ENCODE results near the gene SLC16A9.

DNA sequence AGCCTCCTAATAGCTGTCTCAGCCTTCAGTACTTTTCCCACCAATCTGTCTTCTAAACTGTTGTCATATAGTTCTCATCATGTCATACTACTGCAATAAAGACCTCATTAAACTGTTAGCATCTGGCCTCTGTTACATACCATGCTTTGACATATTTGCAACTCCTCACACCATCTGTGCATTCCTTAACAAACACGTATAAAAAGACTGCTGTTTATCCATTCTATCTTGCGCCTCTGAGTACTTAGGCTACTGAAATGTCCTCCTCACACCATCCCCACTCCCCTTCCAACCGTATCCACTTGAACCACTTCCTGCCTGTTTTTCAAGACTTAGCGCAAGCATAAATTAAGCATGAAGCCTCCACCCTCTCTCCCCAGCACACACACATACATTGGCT is 41.6 kb downstream of the SLC16A9 start:
- TF ChIP-seq, protein P1, sequence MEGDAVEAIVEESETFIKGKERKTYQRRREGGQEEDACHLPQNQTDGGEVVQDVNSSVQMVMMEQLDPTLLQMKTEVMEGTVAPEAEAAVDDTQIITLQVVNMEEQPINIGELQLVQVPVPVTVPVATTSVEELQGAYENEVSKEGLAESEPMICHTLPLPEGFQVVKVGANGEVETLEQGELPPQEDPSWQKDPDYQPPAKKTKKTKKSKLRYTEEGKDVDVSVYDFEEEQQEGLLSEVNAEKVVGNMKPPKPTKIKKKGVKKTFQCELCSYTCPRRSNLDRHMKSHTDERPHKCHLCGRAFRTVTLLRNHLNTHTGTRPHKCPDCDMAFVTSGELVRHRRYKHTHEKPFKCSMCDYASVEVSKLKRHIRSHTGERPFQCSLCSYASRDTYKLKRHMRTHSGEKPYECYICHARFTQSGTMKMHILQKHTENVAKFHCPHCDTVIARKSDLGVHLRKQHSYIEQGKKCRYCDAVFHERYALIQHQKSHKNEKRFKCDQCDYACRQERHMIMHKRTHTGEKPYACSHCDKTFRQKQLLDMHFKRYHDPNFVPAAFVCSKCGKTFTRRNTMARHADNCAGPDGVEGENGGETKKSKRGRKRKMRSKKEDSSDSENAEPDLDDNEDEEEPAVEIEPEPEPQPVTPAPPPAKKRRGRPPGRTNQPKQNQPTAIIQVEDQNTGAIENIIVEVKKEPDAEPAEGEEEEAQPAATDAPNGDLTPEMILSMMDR (IDR thresholded peaks at IDR 0.05; ENCODE audit: insufficient read depth, low read length, poor library complexity, severe bottlenecking), result no peak
- no peak for TF ChIP-seq EZH2phosphoT487 (conservative IDR thresholded peaks at IDR 0.05; ENCODE audit: low read length)

Measured in SU-DHL-6 (cell line).